GM19351 (cell line): ENCODE results near the gene BRD2.

Source experiments
- ATAC-seq: cut with Tn5 transposase; IDR thresholded peaks from one replicate; pipeline ENCODE4 v1.9.1; 2021; ENCODE audit warnings: mild to moderate bottlenecking, moderate library complexity; ENCODE audit not compliant: unreplicated experiment

BRD2 gene

DNA sequence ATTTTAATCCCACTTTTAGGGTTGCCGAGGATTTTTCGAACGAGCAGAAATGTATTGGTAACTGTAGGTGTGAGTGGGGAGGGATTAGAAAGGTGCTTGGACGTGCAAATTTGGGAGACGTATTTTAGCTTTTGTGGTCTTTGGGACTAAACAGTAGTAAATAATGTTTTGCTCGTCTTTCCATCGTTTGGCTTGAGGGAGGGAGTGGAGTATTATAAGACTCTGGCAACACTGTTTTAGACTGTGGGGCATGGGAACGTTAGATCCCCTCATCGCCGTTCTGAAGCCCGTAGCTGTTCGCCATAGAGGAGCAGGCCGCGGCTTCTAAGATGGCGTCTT, 2.8 kb downstream of the BRD2 start:
- ATAC-seq: no peak

DNA sequence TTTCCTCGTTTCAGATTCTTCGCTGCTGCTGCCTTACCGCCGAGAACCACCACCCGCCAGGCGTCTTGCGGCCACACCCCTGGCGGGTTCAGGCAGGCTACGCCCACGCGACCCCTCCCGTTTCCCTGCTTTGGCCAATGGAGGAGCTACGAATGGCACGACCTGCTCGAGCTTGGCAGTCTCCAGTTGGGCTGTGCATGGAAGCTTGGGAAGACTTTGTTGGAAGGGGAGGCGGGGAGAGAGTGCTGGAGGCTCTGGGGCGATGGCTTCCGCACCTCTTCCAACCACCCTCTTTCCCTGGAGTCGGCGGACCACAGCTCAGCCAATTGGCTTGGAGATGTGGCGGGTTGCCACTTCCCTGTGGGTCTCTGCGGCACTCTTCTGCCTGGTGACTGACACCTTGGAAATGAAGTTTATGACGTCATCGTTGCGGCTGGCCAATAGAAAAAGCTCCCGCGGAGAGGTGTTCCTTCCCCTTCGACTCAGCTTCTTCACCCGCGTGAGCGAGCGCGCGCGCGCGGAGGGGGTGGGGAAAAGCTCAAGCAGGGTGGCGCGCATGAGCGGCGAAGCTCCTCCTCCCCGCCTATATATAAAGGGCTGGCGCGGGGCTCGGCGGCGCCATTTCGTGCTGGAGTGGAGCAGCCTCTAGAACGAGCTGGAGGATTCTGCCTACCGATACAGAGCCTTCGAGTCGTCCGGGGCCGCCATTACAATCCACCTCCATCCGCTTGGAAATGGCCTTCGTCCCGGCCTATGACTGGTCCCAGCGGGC, 3.4 kb downstream of the BRD2 start:
- peak; percentile 47 for ATAC-seq

DNA sequence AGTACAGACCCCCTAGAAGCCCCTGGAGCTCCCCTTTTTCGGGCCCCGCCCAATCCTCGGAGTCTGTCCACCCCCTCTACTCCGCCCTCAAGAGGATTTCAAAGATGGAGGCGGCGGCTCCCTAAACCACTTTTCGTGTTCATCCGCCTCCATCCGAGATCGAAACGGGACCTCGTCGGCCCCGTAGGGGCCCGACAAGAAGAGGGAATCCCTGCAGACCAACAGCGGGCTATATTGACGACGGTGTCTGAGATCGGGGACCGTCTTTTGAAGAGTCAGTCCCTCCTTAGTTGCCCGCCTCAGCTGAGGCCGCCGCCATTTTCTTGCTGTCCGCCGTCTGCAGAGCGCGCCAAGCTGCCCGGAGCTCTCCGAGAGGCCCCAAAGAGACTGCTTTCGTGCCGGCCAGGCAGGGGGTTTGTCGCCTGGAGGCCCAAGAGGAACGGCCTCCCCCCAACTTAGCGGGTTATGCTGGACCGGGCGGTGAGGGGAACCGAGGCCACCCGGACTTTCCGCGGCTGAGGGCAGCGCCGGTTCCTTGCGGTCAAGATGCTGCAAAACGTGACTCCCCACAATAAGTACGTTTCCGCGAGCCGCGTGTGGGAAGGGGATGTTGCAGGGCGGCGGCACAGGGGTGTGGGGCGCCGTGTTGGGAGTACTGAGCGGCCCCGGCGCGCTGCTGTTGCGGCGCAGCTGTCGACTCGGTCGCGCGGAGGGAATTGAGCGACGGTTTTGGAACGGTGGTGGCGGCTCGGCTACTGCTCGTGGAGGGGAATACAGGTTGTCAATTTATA, 4.2 kb downstream of the BRD2 start:
- no peak for ATAC-seq

DNA sequence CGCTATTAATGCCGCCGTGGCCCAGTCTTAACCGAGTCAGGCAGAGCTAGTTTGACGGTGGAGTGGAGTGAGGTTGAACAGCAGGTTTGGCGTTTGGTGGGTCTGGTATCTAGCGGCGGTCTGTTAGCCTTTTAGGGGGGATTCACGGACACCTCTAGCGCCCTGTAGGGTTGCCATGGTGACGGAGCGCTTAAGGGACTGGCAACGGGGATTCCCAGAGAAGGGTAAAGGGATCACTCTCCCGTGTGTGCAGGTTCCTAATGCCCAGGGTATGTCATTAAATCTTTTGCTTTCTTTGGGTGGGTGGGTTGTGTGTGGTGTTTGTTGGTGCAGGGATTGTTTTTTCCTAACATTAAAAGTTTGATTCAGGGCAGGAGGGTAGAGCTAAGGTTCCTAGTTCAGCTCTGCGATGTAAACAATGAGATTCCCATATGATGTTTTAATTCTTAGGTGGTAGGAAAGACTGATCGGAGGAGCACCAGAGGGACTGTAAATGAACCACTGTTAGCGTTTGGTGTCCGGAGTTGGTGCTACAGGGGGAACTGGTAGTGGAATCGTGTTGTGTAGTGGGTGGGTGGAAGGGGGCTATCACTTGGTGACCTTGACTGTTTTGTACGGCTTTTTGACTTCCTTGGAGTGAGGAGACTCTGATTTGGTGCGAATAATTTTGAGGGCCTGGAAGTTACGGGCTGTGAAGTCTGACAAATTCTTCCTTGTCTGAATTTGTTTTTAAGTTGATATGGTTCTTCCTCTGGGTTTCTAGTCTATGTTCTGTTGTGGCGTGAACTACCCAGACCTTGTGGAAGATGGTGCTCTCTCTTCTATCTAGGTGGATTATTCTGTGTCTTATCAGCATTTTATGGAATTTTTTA, 5.0 kb downstream of the BRD2 start:
- no peak for ATAC-seq

DNA sequence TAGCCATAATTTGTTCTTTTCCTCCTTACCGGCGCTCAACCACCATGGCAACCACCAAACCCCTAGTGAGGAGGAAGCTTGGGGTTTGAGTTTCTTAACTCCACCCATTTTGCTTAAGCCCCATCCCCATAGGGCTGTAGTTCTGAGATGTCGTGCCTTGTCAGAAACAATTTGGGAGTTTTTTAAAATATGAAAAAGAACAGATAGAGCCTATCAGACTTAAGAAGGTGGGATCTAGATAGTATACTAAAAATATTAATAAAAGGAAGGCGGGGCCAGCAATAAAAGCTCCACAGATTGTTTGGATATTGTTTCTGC, 5.6 kb downstream of the BRD2 start:
- no peak for ATAC-seq

DNA sequence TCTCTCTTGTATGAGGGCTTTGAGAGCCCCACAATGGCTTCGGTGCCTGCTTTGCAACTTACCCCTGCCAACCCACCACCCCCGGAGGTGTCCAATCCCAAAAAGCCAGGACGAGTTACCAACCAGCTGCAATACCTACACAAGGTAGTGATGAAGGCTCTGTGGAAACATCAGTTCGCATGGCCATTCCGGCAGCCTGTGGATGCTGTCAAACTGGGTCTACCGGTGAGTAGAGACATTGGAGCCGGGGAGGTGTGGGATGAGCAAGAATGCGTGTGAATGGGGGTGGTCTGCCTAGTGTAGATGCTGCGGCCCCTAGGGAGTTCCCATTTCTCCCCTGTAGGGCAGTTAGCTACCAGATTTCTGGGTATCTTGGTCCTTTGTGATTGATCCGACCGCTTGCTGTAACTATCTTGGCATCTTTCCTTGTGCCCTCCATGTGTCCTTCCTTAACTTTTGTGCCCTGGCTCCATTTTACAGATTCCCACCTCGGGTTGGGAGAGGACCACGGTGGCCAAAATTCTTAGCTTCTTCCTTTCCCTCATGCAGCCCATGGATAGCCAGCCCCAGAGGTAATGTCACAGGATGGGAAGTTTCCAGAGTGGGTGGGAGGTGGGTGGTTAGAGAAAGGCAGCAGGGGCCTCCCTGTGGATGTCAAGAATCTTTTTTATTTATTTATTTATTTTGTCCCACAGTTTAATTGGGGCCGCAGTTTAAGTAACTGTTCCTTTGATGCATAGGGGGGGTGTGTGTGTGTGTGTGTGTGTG, 6.3 kb downstream of the BRD2 start:
- ATAC-seq: no peak

DNA sequence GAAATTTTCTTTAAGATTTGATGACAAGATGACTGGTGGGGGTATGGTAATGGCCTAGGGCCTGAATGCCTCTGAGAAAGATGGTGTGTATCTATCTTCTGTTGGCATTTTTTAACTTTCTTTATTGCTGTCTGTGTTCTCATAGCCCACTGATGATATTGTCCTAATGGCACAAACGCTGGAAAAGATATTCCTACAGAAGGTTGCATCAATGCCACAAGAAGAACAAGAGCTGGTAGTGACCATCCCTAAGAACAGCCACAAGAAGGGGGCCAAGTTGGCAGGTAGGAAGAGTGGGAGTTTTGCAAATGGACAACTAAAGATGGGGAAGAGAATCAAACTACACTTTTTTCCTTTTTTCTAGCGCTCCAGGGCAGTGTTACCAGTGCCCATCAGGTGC, 7.5 kb downstream of the BRD2 start:
- ATAC-seq: no peak

DNA sequence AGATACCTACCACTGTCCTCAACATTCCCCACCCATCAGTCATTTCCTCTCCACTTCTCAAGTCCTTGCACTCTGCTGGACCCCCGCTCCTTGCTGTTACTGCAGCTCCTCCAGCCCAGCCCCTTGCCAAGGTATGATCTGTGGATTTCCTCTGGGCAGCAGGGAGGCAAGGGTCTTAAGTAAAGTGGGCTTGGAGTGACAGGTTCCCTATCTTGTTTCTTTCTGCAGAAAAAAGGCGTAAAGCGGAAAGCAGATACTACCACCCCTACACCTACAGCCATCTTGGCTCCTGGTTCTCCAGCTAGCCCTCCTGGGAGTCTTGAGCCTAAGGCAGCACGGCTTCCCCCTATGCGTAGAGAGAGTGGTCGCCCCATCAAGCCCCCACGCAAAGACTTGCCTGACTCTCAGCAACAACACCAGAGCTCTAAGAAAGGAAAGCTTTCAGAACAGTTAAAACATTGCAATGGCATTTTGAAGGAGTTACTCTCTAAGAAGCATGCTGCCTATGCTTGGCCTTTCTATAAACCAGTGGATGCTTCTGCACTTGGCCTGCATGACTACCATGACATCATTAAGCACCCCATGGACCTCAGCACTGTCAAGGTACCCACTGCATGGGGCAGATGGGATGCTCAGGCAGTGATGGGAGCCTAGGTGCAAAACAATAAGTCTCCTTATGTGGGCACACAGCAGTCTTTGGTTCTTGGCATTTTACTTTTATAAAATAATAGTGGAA, 8.1 kb downstream of the BRD2 start:
- ATAC-seq: no peak

DNA sequence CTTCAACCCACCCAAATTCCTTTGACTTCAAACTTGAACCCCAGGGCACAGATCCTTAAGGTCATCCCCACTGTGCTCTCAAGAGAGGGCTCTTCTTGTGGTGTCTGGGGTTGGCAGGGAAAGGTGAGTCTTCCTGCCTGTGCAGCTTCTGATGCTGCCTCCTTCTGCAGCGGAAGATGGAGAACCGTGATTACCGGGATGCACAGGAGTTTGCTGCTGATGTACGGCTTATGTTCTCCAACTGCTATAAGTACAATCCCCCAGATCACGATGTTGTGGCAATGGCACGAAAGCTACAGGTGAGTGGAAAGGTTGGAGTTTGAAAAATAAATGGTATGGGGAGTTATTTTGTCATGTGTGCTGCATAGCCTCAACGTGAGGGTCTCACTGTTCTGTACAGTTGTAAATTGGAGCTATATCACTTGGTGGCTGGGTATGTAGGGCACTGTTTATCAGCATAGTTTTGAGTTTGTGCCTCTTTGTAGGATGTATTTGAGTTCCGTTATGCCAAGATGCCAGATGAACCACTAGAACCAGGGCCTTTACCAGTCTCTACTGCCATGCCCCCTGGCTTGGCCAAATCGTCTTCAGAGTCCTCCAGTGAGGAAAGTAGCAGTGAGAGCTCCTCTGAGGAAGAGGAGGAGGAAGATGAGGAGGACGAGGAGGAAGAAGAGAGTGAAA, 9.0 kb downstream of the BRD2 start:
- no peak for ATAC-seq

DNA sequence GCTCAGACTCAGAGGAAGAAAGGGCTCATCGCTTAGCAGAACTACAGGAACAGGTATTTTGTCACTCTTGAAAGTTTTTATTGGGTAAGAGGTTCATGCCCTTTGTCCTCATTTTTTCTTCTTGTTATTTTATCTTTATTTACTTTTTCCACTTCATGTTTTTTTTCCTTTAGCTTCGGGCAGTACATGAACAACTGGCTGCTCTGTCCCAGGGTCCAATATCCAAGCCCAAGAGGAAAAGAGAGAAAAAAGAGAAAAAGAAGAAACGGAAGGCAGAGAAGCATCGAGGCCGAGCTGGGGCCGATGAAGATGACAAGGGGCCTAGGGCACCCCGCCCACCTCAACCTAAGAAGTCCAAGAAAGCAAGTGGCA, 9.5 kb downstream of the BRD2 start:
- ATAC-seq: no peak

DNA sequence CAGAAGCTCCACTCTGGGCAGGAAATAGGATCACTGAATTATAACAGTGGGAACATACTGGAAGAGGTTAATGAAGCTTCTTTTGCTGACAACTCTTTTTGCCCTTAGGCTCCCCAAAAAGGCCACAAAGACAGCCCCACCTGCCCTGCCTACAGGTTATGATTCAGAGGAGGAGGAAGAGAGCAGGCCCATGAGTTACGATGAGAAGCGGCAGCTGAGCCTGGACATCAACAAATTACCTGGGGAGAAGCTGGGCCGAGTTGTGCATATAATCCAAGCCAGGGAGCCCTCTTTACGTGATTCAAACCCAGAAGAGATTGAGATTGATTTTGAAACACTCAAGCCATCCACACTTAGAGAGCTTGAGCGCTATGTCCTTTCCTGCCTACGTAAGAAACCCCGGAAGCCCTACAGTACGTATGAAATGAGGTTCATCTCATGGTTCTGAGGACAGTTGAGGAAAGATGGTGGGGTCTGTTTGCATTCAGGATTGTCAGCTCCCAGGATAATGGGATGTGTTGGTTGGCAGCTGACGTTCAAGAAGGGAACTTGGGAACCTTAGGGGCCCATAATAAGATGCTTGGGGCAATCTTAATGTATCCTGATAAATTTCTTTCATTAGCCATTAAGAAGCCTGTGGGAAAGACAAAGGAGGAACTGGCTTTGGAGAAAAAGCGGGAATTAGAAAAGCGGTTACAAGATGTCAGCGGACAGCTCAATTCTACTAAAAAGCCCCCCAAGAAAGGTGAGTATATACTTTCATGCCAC, 11.5 kb downstream of the BRD2 start:
- no peak for ATAC-seq

DNA sequence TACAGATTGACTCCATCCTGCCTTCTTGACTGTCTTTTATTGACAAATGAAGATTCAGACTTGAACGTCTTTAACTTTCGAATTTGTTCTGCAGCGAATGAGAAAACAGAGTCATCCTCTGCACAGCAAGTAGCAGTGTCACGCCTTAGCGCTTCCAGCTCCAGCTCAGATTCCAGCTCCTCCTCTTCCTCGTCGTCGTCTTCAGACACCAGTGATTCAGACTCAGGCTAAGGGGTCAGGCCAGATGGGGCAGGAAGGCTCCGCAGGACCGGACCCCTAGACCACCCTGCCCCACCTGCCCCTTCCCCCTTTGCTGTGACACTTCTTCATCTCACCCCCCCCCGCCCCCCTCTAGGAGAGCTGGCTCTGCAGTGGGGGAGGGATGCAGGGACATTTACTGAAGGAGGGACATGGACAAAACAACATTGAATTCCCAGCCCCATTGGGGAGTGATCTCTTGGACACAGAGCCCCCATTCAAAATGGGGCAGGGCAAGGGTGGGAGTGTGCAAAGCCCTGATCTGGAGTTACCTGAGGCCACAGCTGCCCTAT, 12.2 kb downstream of the BRD2 start:
- ATAC-seq: no peak

DNA sequence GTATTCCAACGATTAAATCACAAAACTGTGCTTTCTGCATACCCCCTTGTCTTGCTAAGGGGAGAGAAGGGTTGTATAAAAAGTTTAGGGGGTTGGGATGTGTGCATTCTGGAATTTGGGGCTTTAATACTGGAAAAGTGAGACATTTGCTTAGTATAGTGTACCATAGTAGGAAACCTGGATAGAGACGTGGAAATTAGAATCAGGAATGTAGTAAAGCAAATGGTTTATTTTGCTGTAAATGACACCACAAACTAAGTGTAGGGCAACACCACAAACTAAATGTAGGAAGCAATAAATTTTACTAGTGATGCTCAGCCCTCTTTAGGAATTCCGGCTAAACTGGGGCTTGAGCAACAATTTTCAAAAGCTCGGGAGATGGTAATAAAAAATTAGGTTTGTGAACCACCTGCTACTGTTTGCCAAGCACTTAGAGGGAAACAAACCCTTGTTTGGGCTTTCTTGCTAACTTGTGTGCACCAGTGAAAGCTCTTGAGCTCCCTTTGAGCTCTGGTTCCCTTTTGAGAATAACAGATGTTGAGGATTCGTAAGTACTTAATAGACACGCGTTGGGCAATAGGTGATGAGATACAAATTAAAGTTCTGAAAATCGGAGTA, 13.8 kb downstream of the BRD2 start:
- ATAC-seq: no peak

DNA sequence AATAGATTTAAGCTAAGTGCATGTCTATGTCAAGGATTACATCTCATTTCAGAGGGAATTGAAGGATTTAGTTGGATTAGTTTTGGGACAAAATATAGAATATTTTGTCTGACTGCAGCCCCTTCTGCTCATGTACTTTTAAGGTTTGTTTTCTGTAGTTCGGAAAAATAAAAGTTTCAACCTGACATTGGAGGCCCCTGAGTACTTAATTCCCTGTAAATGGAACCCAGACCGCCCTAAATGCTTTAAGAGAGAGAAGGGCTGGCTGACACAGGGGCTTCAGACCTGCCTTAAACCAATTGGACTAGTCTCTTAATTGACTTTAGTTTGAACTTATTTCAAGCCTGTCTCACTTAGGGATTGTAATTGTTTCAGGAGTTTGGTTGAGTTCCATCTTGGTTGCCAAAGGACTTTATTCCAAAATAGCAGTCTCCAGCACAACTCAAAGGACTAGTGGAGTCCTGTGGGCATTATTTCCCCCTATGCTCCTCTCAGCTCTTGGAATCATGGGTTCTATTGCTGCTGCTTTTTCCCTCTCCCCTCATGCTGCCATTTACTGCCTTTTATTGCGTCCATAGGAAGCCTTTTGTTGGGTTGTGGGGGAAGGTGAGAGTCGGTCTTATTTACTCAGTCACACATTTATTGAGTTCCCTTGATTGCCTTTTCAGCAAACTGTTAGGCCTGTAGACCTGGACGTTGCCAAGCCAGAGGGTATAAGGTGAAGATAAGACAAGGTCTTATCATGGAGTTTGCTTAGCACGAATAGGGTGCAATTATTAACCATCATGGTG, 14.5 kb downstream of the BRD2 start:
- ATAC-seq: no peak

DNA sequence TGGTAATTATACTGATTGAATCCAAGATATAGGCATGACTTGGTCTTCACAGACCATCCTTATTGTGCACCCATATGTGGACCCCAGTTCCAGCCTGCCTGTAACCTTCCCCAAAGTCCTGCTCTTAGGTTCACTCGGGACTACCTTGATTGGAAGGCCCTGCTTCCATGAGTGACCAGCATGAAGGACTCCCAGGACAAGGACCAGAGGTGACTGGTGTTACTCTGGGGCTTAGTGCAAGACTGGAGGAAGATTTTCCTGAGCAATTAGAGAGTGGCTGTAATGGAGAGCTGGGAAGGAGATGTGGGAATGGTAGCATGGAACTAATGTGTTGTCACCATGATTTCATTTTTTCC, 15.1 kb downstream of the BRD2 start:
- ATAC-seq: no peak

DNA sequence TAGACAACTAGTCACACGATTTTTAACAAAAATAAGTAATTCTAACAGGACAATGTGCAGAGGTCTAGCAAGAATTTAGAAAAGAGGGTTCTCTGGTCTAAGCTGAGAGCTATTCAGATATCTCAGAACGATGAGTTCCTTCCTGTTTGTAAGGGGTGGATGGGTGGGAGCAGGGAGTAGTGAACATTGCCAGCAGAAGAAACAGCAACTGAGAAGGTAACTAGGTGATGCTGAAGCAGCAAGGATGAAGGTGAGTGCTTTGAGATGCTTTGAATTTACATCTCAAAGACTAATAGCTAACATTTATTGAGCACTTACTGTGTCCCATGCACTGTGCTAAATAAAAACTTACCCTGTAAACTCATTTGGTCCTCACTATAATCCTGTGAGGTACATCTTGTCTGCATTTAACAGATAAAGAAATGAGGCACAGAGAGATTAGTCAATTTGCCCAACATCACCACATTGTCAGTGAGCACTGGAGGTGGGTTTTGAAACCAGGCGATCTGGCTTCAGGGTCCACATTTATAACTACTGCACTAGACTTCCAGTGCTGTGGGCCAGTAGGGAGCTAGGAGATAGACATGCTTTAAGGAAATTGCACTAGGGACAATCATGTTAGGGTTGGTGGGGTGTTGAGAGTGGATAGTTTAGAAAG, 15.7 kb downstream of the BRD2 start:
- ATAC-seq: no peak
